Stomach smooth muscle (tissue), 2 donors: ENCODE results near the gene SSX4.
"Not testable (repeated sequence)": the region's sequence is repeated elsewhere in the genome, so short reads cannot be mapped to it uniquely, and the experiment has no call there.

Experiments
- H3K27ac ChIP-seq: one replicate; pipeline ENCODE4 v1.7.0; 2013; ENCODE audit warnings: mild to moderate bottlenecking, low read length, inconsistent platforms
- H3K27me3 ChIP-seq, 2 donors: one replicate each; pipeline ENCODE4 v1.7.0; 2013; ENCODE audit warnings: low read length in 2 of 2; ENCODE audit not compliant: insufficient read depth in 2 of 2, control insufficient read depth in 1 of 2
- H3K36me3 ChIP-seq, 2 donors: one replicate each; pipeline ENCODE4 v1.7.0; 2013; ENCODE audit warnings: low read length in 2 of 2; ENCODE audit not compliant: control insufficient read depth in 2 of 2, insufficient read depth in 2 of 2
- H3K4me1 ChIP-seq: one replicate; pipeline ENCODE4 v1.7.0; 2013; ENCODE audit warnings: low read length; ENCODE audit not compliant: control insufficient read depth, insufficient read depth
- H3K4me3 ChIP-seq, 2 donors: one replicate each; pipeline ENCODE4 v1.7.0; 2013; ENCODE audit warnings: low read length in 2 of 2
- H3K9ac ChIP-seq, 2 donors: one replicate each; pipeline ENCODE4 v1.7.0; 2013; ENCODE audit warnings: low read length in 2 of 2, mild to moderate bottlenecking in 1 of 2
- H3K9me3 ChIP-seq, 2 donors: one replicate each; pipeline ENCODE4 v1.7.0; 2013; ENCODE audit warnings: low read length in 2 of 2; ENCODE audit not compliant: control insufficient read depth in 2 of 2
- donor health status: healthy.
- donor health status: Pancreatic carcinoma.

SSX4 gene

GRCh38 chrX:48427027-48427716 lies 43.8 kb downstream of the SSX4 start:
- H3K27ac ChIP-seq, H3K4me3 ChIP-seq, H3K9me3 ChIP-seq, H3K4me1 ChIP-seq, H3K27me3 ChIP-seq, H3K9ac ChIP-seq, H3K36me3 ChIP-seq: not testable (repeated sequence)

DNA sequence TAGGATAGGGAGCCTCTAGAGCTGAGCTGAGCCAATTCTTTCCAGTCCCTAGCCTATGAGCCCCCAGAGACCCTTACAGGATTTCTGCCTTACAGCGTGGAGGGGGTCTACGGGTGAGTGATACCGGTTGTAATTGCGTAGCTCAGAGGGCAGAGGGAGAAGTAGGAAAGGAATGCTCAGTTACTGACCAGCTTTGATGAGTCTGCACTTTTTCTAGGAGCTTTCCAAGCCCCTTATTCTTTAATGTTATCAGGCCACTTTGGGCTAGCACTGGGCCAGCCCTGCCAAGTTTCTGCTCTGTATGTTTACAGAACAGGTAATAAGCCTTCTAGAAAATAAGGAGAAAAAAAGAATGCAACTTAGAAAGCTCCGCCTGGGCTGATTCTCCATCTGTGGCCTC lies 46.3 kb downstream of the SSX4 start:
- H3K4me3 ChIP-seq, H3K4me1 ChIP-seq, H3K9ac ChIP-seq, H3K36me3 ChIP-seq, H3K27ac ChIP-seq, H3K27me3 ChIP-seq, H3K9me3 ChIP-seq: not testable (repeated sequence)

DNA sequence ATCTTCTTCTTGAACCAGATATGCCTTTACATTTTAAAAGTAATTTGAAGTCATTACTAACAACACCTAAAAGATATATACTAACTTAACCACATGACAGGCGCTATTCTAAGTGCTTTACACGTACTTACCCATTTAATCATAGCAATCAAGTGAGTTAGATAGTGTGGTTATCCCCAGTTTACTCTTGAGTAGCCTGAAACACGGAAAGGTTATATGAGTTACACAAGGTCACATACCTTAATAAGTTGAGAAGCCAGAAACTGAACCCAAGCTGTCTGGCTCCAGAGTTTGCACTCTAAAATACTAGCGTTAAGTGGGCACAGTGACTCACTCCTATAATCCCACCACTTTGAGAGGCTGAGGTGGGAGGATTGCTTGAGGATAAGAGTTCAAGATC lies 46.8 kb downstream of the SSX4 start:
- H3K9ac ChIP-seq, H3K9me3 ChIP-seq, H3K27me3 ChIP-seq, H3K4me1 ChIP-seq, H3K36me3 ChIP-seq, H3K27ac ChIP-seq, H3K4me3 ChIP-seq: not testable (repeated sequence)

DNA sequence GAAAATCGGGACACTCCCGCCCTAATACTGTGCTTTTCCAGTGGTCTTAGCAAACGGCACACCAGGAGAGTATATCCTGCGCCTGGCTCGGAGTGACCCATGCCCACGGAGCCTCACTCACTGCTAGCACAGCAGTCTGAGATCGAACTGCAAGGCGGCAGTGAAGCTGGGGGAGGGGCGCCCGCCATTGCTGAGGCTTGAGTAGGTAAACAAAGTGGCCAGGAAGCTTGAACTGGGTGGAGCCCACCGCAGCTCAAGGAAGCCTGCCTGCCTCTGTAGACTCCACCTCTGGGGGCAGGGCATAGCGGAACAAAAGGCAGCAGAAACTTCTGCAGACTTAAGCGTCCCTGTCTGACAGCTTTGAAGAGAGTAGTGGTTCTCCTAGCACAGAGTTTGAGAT lies 50.4 kb downstream of the SSX4 start:
- H3K9me3 ChIP-seq, H3K9ac ChIP-seq, H3K36me3 ChIP-seq, H3K27ac ChIP-seq, H3K4me1 ChIP-seq, H3K27me3 ChIP-seq, H3K4me3 ChIP-seq: not testable (repeated sequence)
